GM23338 (cell line): ENCODE results near the gene MRPL37.

Source experiments
- EZH2 ChIP-seq: fragments of 200-600 bp; sonication (generic); IDR thresholded peaks from one replicate; pipeline ENCODE4 v1.8.0; 2017; ENCODE audit warnings: antibody characterized with exemption, mild to moderate bottlenecking, low read depth; ENCODE audit not compliant: unreplicated experiment
- EZH2phosphoT487 ChIP-seq: fragments of 200-600 bp; sonication (generic); IDR thresholded peaks from one replicate; pipeline ENCODE4 v1.8.1; 2018; ENCODE audit warnings: antibody characterized with exemption; ENCODE audit not compliant: unreplicated experiment
- ZNF331 ChIP-seq: fragments of 250-450 bp; sonication (Bioruptor Pico); IDR thresholded peaks from 2 replicates; pipeline ENCODE4 v1.5.0; 2020; ENCODE audit warnings: low read depth, mild to moderate bottlenecking, moderate library complexity
- TF ChIP-seq, protein P1 (sequence below), 2 experiments: fragments of 200-600 bp in 1 of 2; sonication (generic) in 1 of 2; conservative IDR thresholded peaks; 2 replicates each; pipeline versions ENCODE4 v1.5.1 to v1.6.1; 2016 to 2017; ENCODE audit warnings: antibody characterized with exemption in 2 of 2, low read depth in 2 of 2, mild to moderate bottlenecking in 2 of 2, moderate library complexity in 1 of 2
- TF ChIP-seq, protein P2 (sequence below): IDR thresholded peaks from one replicate; pipeline ENCODE4 v1.6.1; 2018; ENCODE audit warnings: antibody characterized with exemption; ENCODE audit not compliant: unreplicated experiment

DNA sequence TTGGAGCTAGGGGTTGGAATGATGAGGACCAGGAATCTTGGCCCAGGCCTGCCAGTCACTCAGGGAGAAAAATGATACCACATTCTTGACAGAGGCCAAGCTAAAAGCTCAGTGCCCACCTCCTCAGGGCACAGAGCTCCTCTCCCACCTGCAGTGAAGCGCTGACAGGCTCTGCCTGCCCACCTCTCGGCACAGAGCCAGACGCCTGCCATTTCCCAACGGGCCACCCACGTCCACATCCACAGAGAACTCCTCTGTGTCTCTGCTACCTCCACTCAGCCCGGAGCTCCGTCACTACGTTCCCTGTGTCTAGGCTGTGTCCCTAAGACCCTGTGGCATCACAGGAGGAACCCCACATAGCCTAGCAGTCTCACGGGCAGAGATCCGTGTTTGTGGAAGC lies 60.8 kb downstream of the MRPL37 start:
- TF ChIP-seq, protein P1, sequence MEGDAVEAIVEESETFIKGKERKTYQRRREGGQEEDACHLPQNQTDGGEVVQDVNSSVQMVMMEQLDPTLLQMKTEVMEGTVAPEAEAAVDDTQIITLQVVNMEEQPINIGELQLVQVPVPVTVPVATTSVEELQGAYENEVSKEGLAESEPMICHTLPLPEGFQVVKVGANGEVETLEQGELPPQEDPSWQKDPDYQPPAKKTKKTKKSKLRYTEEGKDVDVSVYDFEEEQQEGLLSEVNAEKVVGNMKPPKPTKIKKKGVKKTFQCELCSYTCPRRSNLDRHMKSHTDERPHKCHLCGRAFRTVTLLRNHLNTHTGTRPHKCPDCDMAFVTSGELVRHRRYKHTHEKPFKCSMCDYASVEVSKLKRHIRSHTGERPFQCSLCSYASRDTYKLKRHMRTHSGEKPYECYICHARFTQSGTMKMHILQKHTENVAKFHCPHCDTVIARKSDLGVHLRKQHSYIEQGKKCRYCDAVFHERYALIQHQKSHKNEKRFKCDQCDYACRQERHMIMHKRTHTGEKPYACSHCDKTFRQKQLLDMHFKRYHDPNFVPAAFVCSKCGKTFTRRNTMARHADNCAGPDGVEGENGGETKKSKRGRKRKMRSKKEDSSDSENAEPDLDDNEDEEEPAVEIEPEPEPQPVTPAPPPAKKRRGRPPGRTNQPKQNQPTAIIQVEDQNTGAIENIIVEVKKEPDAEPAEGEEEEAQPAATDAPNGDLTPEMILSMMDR (conservative IDR thresholded peaks at IDR 0.05; ENCODE audit: low read depth in 2 of 2): no peak
- TF ChIP-seq, protein P2, sequence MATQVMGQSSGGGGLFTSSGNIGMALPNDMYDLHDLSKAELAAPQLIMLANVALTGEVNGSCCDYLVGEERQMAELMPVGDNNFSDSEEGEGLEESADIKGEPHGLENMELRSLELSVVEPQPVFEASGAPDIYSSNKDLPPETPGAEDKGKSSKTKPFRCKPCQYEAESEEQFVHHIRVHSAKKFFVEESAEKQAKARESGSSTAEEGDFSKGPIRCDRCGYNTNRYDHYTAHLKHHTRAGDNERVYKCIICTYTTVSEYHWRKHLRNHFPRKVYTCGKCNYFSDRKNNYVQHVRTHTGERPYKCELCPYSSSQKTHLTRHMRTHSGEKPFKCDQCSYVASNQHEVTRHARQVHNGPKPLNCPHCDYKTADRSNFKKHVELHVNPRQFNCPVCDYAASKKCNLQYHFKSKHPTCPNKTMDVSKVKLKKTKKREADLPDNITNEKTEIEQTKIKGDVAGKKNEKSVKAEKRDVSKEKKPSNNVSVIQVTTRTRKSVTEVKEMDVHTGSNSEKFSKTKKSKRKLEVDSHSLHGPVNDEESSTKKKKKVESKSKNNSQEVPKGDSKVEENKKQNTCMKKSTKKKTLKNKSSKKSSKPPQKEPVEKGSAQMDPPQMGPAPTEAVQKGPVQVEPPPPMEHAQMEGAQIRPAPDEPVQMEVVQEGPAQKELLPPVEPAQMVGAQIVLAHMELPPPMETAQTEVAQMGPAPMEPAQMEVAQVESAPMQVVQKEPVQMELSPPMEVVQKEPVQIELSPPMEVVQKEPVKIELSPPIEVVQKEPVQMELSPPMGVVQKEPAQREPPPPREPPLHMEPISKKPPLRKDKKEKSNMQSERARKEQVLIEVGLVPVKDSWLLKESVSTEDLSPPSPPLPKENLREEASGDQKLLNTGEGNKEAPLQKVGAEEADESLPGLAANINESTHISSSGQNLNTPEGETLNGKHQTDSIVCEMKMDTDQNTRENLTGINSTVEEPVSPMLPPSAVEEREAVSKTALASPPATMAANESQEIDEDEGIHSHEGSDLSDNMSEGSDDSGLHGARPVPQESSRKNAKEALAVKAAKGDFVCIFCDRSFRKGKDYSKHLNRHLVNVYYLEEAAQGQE: no peak
- no peak for TF ChIP-seq EZH2
- no peak for TF ChIP-seq EZH2phosphoT487
- TF ChIP-seq ZNF331 (CRISPR knock-in tag): no peak
